ENCODE measurements around the gene NCAM1.

DNA sequence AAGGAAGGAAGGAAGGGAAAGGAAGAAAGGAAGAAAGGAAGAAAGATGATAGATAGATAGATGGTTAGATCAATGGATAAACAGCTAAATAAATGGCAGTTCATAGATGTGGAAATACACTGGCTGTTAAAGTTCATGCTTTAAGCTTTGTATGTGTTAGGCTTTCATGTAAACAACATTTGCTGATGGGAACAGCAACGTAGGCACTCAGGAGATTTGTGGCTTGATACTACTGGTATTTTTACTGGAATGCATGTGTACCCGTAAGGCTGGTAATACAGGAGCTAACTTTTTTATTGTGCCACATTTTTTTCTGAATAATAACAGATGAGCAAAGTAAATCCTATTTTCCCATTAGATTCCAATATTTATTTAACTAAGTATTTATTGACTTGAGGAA lies 85.6 kb downstream of the NCAM1 start:
- TF ChIP-seq SIX1 (CRISPR knock-in tag; IDR thresholded peaks at IDR 0.05; ENCODE audit: borderline replicate concordance) (no peak), POLR2AphosphoS2 (IDR thresholded peaks at IDR 0.05; ENCODE audit: low read depth, low read length) (no peak), CCDC6 (CRISPR knock-in tag; IDR thresholded peaks at IDR 0.05) (no peak), EZH2 (conservative IDR thresholded peaks at IDR 0.05; ENCODE audit: low read depth, low read length) (no peak), ZNF292 (CRISPR knock-in tag; IDR thresholded peaks at IDR 0.05; ENCODE audit: borderline replicate concordance, low read depth) (no peak)
- TF ChIP-seq, protein P1, sequence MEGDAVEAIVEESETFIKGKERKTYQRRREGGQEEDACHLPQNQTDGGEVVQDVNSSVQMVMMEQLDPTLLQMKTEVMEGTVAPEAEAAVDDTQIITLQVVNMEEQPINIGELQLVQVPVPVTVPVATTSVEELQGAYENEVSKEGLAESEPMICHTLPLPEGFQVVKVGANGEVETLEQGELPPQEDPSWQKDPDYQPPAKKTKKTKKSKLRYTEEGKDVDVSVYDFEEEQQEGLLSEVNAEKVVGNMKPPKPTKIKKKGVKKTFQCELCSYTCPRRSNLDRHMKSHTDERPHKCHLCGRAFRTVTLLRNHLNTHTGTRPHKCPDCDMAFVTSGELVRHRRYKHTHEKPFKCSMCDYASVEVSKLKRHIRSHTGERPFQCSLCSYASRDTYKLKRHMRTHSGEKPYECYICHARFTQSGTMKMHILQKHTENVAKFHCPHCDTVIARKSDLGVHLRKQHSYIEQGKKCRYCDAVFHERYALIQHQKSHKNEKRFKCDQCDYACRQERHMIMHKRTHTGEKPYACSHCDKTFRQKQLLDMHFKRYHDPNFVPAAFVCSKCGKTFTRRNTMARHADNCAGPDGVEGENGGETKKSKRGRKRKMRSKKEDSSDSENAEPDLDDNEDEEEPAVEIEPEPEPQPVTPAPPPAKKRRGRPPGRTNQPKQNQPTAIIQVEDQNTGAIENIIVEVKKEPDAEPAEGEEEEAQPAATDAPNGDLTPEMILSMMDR (CRISPR knock-in tag; IDR thresholded peaks at IDR 0.05), result no peak
